Epithelial cell of esophagus (primary cell): ENCODE data around the gene PRAMEF4.
"Not testable (repeated sequence)": the region's sequence is repeated elsewhere in the genome, so short reads cannot be mapped to it uniquely, and the experiment has no call there.

Experiments
- DNase-seq: peaks from one replicate; pipeline ENCODE4 v3.0.0; 2010; ENCODE audit warnings: low read depth
- H3K4me3 ChIP-seq: 2 replicates; pipeline ENCODE4 v1.5.1; 2011; ENCODE audit warnings: mild to moderate bottlenecking, low read length, control low read depth
- TF ChIP-seq, protein P1 (sequence below): IDR thresholded peaks from 2 replicates; pipeline ENCODE4 v1.5.1; 2011; ENCODE audit warnings: low read depth, mild to moderate bottlenecking, low read length, control low read depth, inconsistent platforms; ENCODE audit not compliant: insufficient read depth; ENCODE audit errors: missing control alignments

PRAMEF4 gene

DNA sequence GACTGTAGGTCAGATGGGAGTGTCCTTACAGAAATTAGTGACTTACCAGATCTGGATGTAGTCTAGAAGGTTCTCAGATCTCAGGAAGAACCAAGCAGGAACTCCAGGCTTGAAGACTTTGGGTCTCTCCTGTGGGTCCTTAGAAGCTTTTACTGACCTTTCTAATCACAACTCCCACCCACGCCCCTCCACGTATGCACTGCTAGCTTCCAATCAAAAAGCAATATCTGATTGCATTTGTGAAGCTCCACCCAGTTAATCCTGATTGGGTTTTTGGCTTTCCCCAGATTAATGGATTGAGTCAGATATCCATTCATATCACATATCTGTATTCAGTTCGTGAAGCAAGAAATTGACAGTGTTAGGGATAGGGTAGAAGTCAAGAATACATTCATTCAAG, at the start of gene PRAMEF4:
Gene PRAMEF4, minus strand, starts transcription at position 101 of the 400 bp plus-strand sequence. CDS start 2,807 bp downstream, outside the sequence.
- not testable (repeated sequence) for H3K4me3 ChIP-seq, DNase-seq

DNA sequence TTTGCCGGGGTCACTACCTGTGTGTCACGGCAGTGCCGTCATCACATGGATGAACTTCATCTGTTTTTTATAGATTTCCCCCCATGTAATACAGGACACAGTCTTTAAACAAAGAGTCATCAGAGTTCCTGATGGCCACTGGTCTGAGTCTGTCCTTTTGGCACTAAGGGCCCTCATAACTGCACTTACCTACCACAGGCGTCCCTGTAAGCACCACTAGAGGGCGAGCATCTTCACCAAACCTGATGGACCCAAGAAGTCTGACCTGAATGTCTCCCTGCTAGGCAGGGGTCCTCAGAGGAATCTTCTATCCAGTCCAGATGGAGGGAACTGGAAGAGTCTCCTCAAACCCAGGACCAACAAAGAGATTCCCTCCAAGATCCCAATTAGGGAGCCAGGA, 38.4 kb upstream of the PRAMEF4 start:
- not testable (repeated sequence) for DNase-seq, H3K4me3 ChIP-seq

DNA sequence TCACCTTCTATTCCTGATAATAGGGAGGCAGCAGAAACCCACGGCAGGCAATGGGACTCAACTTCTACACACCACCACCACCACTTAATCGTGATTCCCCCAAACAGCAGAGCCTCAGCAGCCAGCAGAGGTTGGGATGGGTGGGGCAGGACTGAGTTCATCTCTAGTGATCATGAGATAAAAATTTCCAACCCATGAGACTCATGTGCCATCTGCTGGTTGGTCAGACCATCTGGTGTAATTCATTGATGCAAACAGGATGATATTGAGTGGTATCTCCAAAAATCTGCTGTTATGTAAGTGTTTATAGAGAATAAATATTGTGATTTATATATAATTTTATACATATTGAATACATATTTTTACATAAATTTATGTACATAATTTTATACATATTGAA, 35.7 kb upstream of the PRAMEF4 start:
- not testable (repeated sequence) for H3K4me3 ChIP-seq, DNase-seq

DNA sequence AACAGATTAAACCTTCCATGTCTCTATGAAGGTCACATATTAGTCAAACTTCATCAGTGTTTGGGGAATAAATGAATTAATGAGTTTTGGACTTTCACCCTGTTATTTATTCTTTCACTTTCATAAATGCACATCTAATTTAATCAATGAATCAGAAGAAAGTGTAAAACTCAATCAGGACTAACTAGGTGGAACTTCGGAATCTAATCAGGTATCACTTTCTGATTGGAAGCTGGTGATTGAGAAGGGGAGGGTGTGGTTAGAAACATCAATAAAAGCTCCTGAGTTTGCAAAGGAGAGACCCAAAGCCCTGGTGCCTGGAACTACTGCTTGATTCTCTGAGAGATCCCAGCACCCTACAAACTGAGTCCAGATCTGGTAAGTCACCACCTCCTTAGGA, 30.3 kb upstream of the PRAMEF4 start, which contains the start of gene PRAMEF7:
Gene PRAMEF7, plus strand, starts transcription at position 301 of the 400 bp plus-strand sequence. CDS start 1,083 bp downstream, outside the sequence.
- H3K4me3 ChIP-seq, DNase-seq: not testable (repeated sequence)

DNA sequence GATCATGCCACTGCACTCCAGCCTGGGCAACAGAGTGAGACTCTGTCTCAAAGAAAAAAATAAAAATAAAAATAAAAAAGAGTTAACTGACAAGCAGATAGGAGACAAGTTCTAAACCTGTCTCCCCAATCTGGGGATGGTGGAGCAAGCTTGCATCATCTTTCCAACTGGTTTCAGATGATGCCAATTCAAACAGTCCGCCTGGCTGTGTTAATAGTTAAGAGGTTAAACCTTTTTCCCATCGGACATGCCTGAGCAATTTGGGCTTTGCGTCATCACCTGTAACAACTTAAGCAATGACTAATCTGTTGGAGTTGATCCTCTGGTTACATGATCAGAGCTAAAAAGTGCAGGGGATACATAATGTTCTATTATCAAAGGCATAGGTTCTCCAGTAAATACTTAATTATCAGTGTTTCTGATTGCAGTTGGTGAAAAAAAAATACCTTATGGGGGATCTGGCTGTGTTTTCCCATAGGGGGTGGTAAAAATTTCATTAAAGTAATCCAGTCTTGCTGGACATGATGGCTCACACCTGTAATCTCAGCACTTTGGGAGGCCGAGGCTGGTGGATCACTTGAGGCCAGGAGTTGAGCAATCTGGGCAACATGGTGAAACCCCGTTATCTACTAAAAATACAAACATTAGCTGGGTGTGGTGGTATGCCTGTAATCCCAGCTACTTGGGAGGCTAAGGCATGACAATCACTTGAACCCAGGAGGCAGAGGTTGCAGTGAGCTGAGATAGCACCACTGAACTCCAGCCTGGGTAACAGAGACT, 18.0 kb upstream of the PRAMEF4 start:
- H3K4me3 ChIP-seq, DNase-seq: not testable (repeated sequence)

DNA sequence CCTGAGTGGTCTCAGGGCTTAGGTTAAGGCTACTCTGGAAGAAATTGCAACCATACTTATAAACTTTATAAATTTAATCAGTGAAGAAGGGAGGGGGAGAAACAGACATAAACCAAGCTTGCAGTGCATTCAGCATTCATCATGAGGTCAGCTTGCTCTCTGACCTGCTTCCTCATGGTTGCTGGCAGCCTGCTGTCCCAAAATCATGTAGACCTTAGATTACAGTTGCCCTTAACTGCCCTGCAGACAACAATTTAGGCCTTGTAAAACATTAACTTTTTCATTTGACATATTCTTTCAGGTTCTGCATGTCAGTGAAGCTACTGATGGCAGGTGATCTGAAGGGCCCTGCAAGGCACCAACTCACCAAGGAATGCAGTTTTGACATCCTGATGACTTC, 13.2 kb upstream of the PRAMEF4 start:
- H3K4me3 ChIP-seq, DNase-seq: not testable (repeated sequence)

DNA sequence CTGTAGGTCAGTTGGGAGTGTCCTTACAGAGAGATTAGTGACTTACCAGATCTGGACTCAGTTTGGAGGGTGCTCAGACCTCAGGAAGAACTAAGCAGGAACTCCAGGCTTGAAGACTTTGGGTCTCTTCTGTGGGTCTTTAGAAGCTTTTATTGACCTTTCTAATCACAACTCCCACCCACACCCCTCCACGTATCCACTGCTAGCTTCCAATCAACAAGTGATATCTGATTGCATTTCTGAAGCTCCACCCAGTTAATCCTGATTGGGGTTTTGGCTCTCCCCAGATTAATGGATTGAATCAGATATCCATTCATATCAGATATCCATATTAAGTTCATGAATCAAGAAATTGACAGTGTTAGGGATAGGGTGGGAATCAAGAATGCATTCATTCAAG, 12.2 kb upstream of the PRAMEF4 start, which contains the start of gene PRAMEF10:
Gene PRAMEF10, minus strand, starts transcription at position 101 of the 400 bp plus-strand sequence. CDS start 2,423 bp downstream, outside the sequence.
- DNase-seq, H3K4me3 ChIP-seq: not testable (repeated sequence)

DNA sequence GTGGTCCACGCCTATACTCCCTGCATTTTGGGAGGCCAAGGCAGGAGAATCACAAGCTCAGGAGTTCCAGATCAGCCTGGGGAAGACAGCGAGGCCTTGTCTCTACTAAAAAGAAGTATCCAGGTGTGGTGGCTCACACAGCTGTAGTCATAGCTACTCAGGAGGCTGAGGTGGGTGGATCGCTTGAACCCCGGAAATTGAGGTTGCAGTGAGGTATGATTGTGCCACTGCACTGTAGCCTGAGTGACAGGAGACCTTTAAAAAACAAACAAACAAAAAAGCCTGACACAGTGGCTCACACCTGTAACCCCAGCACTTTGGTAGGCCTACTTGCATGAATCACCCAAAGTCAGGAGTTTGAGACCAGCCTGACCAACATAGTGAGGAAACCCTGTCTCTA, 7.5 kb downstream of the PRAMEF4 start:
- DNase-seq, H3K4me3 ChIP-seq: not testable (repeated sequence)

DNA sequence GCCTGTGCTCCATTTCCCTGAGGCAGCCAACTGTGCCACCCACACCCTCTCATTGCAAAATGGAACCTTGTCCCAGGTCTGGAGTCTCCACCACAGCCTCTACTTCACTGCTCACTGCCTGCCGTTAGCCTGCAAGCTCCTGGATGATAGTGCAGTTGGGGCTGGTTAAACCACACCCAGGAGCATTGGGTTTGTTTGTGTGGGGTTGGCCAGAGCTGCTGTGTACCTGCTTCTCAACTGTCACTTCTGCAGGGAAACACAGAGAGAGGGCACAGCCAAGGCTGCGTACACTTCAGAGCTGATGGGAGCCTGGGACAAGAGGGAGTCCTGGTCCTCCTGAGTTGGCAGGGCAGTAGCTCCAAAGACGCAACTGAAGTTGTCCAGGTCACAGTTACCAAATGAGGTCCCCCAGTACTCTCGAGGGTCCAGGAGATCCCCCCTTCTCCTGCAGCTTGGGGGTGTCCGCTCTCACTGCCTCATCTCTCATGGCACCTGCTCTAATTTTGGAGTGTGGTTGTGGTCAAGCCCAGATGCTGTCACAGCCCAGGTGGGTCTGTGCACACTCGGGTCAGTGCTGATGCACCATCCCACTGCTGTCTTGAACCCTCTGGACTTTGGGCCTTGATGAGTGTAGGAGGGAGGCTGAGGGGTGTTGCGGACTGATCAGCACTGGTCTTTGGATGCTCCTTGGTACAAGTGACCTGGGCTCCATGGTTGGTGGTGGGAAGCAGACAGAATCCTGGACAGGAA, 22.7 kb downstream of the PRAMEF4 start:
- H3K4me3 ChIP-seq, DNase-seq: not testable (repeated sequence)

DNA sequence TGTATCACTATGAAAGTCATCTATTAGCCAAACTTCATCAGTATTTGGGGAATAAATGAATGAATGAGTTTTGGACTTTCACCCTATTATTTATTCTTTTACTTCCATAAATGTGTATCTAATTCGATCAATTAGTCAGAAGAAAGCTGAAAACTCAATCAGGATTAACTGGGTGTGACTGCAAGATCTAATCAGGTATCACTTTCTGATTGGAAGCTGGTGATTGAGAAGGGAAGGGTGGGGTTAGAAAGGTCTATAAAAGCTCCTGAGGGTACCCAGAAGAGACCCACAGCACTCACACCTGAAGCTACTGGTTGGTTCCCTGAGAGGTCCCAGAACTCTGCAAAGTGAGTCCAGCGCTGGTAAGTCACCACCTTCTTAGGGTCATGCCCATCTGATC, 29.2 kb downstream of the PRAMEF4 start, which contains the start of gene PRAMEF2:
Gene PRAMEF2, plus strand, starts transcription at position 301 of the 400 bp plus-strand sequence. CDS start 1,924 bp downstream, outside the sequence.
- DNase-seq, H3K4me3 ChIP-seq: not testable (repeated sequence)

DNA sequence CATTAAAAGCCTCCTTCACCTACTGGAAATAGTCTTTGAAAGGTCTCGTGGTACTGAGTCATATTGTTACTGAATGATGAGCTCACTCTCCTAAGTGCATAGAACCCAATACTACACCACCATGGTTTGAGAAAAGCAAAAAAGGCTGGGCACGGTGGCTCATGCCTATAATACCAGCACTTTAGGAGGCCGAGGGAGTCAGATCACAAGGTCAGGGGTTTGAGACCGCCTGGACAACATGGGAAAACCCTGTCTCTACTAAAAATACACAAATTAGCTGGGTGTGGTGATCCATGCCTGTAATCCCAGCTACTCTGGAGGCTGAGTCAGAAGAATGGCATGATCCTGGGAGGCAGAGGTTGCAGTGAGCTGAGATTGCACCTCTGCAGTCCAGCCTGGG, 34.2 kb downstream of the PRAMEF4 start:
- peak; percentile 2 for DNase-seq
- TF ChIP-seq, protein P1, sequence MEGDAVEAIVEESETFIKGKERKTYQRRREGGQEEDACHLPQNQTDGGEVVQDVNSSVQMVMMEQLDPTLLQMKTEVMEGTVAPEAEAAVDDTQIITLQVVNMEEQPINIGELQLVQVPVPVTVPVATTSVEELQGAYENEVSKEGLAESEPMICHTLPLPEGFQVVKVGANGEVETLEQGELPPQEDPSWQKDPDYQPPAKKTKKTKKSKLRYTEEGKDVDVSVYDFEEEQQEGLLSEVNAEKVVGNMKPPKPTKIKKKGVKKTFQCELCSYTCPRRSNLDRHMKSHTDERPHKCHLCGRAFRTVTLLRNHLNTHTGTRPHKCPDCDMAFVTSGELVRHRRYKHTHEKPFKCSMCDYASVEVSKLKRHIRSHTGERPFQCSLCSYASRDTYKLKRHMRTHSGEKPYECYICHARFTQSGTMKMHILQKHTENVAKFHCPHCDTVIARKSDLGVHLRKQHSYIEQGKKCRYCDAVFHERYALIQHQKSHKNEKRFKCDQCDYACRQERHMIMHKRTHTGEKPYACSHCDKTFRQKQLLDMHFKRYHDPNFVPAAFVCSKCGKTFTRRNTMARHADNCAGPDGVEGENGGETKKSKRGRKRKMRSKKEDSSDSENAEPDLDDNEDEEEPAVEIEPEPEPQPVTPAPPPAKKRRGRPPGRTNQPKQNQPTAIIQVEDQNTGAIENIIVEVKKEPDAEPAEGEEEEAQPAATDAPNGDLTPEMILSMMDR: no peak
- no peak overlapping the region for H3K4me3 ChIP-seq

DNA sequence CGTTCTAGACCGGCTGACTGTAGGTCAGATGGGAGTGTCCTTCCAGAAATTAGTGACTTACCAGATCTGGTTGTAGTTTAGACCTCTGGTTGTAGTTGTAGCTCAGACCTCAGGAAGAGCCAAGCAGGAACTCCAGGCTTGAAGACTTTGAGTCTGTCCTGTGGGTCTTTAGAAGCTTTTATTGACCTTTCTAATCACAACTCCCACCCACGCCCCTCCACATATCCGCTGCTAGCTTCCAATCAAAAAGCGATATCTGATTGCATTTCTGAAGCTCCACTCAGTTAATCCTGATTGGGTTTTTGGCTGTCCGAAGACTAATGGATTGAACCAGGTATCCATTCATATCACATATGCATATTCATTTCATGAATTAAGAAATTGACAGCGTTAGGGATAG, 37.4 kb downstream of the PRAMEF4 start, which contains the start of gene HNRNPCL1:
Gene HNRNPCL1, minus strand, starts transcription at position 101 of the 400 bp plus-strand sequence. CDS start 431 bp downstream, outside the sequence.
- not testable (repeated sequence) for DNase-seq, H3K4me3 ChIP-seq

DNA sequence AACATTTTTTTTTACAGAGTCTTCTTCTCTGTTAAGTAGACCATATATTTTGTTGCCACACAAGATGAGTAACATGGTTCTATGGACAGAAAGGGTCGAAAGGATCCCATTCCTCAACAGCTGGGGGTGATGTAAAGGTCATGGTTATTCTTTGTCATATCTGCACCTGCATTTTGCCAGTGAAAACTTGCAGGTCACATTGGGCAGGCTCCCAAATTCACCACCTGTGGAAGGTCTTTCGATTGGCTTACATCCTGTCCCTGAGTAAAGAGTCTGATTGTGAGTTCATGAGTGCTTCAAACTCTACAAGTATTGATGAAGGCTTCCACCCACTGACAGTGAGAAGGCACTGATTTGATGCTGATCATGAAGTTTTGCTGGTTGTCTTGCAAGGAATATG, 52.8 kb downstream of the PRAMEF4 start:
- H3K4me3 ChIP-seq, DNase-seq: not testable (repeated sequence)

DNA sequence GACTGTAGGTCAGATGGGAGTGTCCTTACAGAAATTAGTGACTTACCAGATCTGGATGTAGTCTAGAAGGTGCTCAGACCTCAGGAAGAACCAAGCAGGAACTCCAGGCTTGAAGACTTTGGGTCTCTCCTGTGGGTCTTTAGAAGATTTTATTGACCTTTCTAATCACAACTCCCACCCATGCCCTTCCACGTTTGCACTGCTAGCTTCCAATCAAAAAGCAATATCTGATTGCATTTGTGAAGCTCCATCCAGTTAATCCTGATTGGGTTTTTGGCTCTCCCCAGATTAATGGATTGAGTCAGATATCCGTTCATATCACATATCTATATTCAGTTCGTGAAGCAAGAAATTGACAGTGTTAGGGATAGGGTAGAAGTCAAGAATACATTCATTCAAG, 54.7 kb downstream of the PRAMEF4 start, which contains the start of gene PRAMEF11:
Gene PRAMEF11, minus strand, starts transcription at position 101 of the 400 bp plus-strand sequence. CDS start 2,621 bp downstream, outside the sequence.
- DNase-seq, H3K4me3 ChIP-seq: not testable (repeated sequence)
